Body of pancreas (tissue), 4 donors: Measurements from ENCODE around the gene ZEB1. TPM values are rescaled to one million over a fixed set of nuclear protein-coding genes. Genes with fewer than 3 reads are reported as not detected.

Experiments used
- ATAC-seq: fragments of 150-250 bp; one replicate; pipeline ENCODE4 v1.9.1; 2016
- DNase-seq, 4 donors: peaks; one replicate each; pipeline ENCODE4 v3.0.0-alpha.2; 2019
- H3K27ac ChIP-seq, 4 donors: fragments of 200-600 bp; sonication (generic); 1 replicate in 3 of 4; 2 replicates in 1 of 4; pipeline versions ENCODE4 v1.5.1 to v1.6.1; 2016 to 2019; ENCODE audit warnings: mild to moderate bottlenecking in 1 of 4, mixed read lengths in 1 of 4, moderate library complexity in 1 of 4
- H3K27me3 ChIP-seq, 2 donors: fragments of 200-600 bp; sonication (generic); one replicate each; pipeline ENCODE4 v1.6.0; 2016; ENCODE audit warnings: mild to moderate bottlenecking in 1 of 2
- H3K36me3 ChIP-seq, 2 donors: fragments of 200-600 bp; sonication (generic); replicated peaks in 1 of 2; 2 replicates each; pipeline ENCODE4 v1.5.1; 2016; ENCODE audit warnings: low read depth in 2 of 2; ENCODE audit not compliant: insufficient read depth in 1 of 2
- H3K4me1 ChIP-seq: fragments of 200-600 bp; sonication (generic); one replicate; pipeline ENCODE4 v1.6.0; 2016
- H3K4me3 ChIP-seq, 2 donors: fragments of 200-600 bp; sonication (generic); 1 replicate in 1 of 2; 2 replicates in 1 of 2; pipeline ENCODE4 v1.5.1; 2016 to 2019
- H3K9me3 ChIP-seq, 3 donors: fragments of 200-600 bp; sonication (generic); 1 replicate in 2 of 3; 2 replicates in 1 of 3; pipeline ENCODE4 v1.5.1; 2016
- CTCF ChIP-seq, 7 experiments: fragments of 450-650 bp in 4 of 7; fragments of 200-600 bp in 3 of 7; sonication (generic) in 3 of 7; IDR thresholded peaks; one replicate each; pipeline ENCODE4 v1.5.1; 2016 to 2019; ENCODE audit warnings: antibody characterized with exemption in 7 of 7
- POLR2A ChIP-seq, 3 donors: fragments of 450-650 bp; IDR thresholded peaks; one replicate each; pipeline ENCODE4 v1.6.1; 2016; ENCODE audit warnings: antibody characterized with exemption in 3 of 3, mild to moderate bottlenecking in 2 of 3
- WGBS, 2 donors: methylation state at CpG; one replicate each; pipeline ENCODE4 v1.1.5; 2017; 5-methylcytosine and 5-hydroxymethylcytosine counted together
- intact Hi-C: fragments of 100-400 bp; cut with DNase I; formaldehyde crosslinking; loops from one replicate; pipeline ENCODE4 v1.15.1; 2023
- total RNA-seq, 2 donors: library from RNA; depleted of rRNA; stranded (reverse); fragments of >200 nt; gene quantifications; one replicate each; pipeline ENCODE4 v1.1.0, GENCODE V29; 2016

The ZEB1 gene
- total RNA-seq, 2 donors from 2014 or later: 9.9 to 21.0 TPM

GRCh38 chr10:31291123-31291522 lies 27.9 kb upstream of the ZEB1 start:
- intact Hi-C loops: no loop called here

GRCh38 chr10:31294558-31294957 lies 24.5 kb upstream of the ZEB1 start:
- no peak for ATAC-seq
- WGBS, 2 donors: 76 to 78% methylated on average over 3 of the region's 3 CpGs
- H3K27me3 ChIP-seq: no peaks in the 10 kb centered on the region
- intact Hi-C loops: no loop called here
- no peak for DNase-seq
- H3K9me3 ChIP-seq: no peaks in the 10 kb centered on the region
- TF ChIP-seq CTCF (IDR thresholded peaks at IDR 0.05) (no peak), POLR2A (IDR thresholded peaks at IDR 0.05) (no peak)
- H3K4me1 ChIP-seq: no peaks in the 10 kb centered on the region
- no peak overlapping the region for H3K27ac ChIP-seq
- H3K4me3 ChIP-seq: no peak overlapping the region
- H3K36me3 ChIP-seq: no peaks in the 10 kb centered on the region

More at GRCh38 chr10:31291123-31291522, 27.9 kb upstream of the ZEB1 start:
- DNase-seq (no peak), ATAC-seq (no peak)
- Histone ChIP-seq H3K27me3 (no peaks in the 10 kb centered on the region), H3K4me1 (no peaks in the 10 kb centered on the region), H3K9me3 (no peaks in the 10 kb centered on the region), H3K27ac (no peak overlapping the region), H3K36me3 (no peaks in the 10 kb centered on the region), H3K4me3 (no peak overlapping the region)
- no peak for TF ChIP-seq CTCF (IDR thresholded peaks at IDR 0.05)
- no peak for TF ChIP-seq POLR2A (IDR thresholded peaks at IDR 0.05)
- WGBS, 2 donors: 100% methylated on average over 1 of the region's 1 CpG

GRCh38 chr10:31296754-31297153 lies 22.3 kb upstream of the ZEB1 start:
- Histone ChIP-seq H3K4me1 (no peaks in the 10 kb centered on the region), H3K9me3 (no peaks in the 10 kb centered on the region), H3K27me3 (no peaks in the 10 kb centered on the region), H3K27ac (no peak overlapping the region), H3K36me3 (no peaks in the 10 kb centered on the region), H3K4me3 (no peak overlapping the region)
- intact Hi-C loops: no loop called here
- DNase-seq: no peak
- no peak for TF ChIP-seq POLR2A (IDR thresholded peaks at IDR 0.05)
- TF ChIP-seq CTCF (IDR thresholded peaks at IDR 0.05): no peak
- ATAC-seq: no peak
- WGBS, 2 donors: 50 to 56% methylated on average over 1 of the region's 1 CpG

GRCh38 chr10:31299119-31299518 lies 19.9 kb upstream of the ZEB1 start:
- 23 to 31% methylated on average over 1 of the region's 1 CpG for WGBS, 2 donors
- TF ChIP-seq CTCF (IDR thresholded peaks at IDR 0.05) (no peak), POLR2A (IDR thresholded peaks at IDR 0.05) (no peak)
- ATAC-seq: no peak
- Histone ChIP-seq H3K36me3 (no peaks in the 10 kb centered on the region), H3K4me3 (no peak overlapping the region), H3K27me3 (no peaks in the 10 kb centered on the region), H3K9me3 (no peaks in the 10 kb centered on the region), H3K27ac (no peak overlapping the region), H3K4me1 (no peaks in the 10 kb centered on the region)
- no peak for DNase-seq
- intact Hi-C loops: no loop called here

GRCh38 chr10:31303212-31303611 lies 15.8 kb upstream of the ZEB1 start:
- DNase-seq: no peak
- TF ChIP-seq POLR2A (IDR thresholded peaks at IDR 0.05) (no peak), CTCF (IDR thresholded peaks at IDR 0.05) (no peak)
- intact Hi-C loops: no loop called here
- Histone ChIP-seq H3K27ac (no peak overlapping the region), H3K9me3 (no peaks in the 10 kb centered on the region), H3K36me3 (no peaks in the 10 kb centered on the region), H3K27me3 (no peaks in the 10 kb centered on the region), H3K4me3 (no peak overlapping the region), H3K4me1 (no peaks in the 10 kb centered on the region)
- no peak for ATAC-seq
- WGBS, 2 donors: 64 to 74% methylated on average over 3 of the region's 3 CpGs
